Activated CD4-positive, alpha-beta T cell treated with anti-CD3 and anti-CD28 coated beads, Interleukin-2, Interleukin-6, amounts not matched to agents 100 ng/mL and 50 ng/mL, durations not matched to agents 16 hours and 8 hours (primary cell): ENCODE data around the gene TBC1D8.
A peak's percentile ranks its signal among the peaks of the same experiment; 100 is the strongest.
"Not testable (repeated sequence)": the region's sequence is repeated elsewhere in the genome, so short reads cannot be mapped to it uniquely, and the experiment has no call there.

Experiments
- DNase-seq: peaks from one replicate; pipeline ENCODE4 v3.0.0-alpha.2; 2020

Gene TBC1D8

GRCh38 chr2:101058386-101058785 is 92.8 kb downstream of the TBC1D8 start:
- no peak for DNase-seq

GRCh38 chr2:101057051-101057933 is 93.9 kb downstream of the TBC1D8 start:
- DNase-seq = no peak

GRCh38 chr2:101053117-101053516 is 98.1 kb downstream of the TBC1D8 start:
- DNase-seq = no peak

- DNase-seq = no peak
Measured at GRCh38 chr2:101052147-101052546, 99.0 kb downstream of the TBC1D8 start.

GRCh38 chr2:101050886-101051285 is 100.3 kb downstream of the TBC1D8 start:
- DNase-seq = not testable (repeated sequence)

GRCh38 chr2:101048756-101049155 is 102.4 kb downstream of the TBC1D8 start:
- DNase-seq = no peak

- no peak for DNase-seq
Measured at GRCh38 chr2:101047774-101048173, 103.4 kb downstream of the TBC1D8 start.

GRCh38 chr2:101047075-101047766 is 104.0 kb downstream of the TBC1D8 start:
- no peak for DNase-seq

GRCh38 chr2:101045330-101045729 is 105.9 kb downstream of the TBC1D8 start:
- DNase-seq = no peak

- DNase-seq = no peak
Measured at GRCh38 chr2:101041413-101041812, 109.8 kb downstream of the TBC1D8 start.

- no peak for DNase-seq
Measured at GRCh38 chr2:101040761-101041160, 110.4 kb downstream of the TBC1D8 start.

GRCh38 chr2:101040072-101040471 is 111.1 kb downstream of the TBC1D8 start:
- no peak for DNase-seq

- DNase-seq = peak; percentile 27
Measured at GRCh38 chr2:101038455-101039255, 112.5 kb downstream of the TBC1D8 start.

- DNase-seq = no peak
Measured at GRCh38 chr2:101037161-101037755, 113.9 kb downstream of the TBC1D8 start.

- DNase-seq = peak; percentile 8
Measured at GRCh38 chr2:101036562-101036961, 114.6 kb downstream of the TBC1D8 start.

- no peak for DNase-seq
Measured at GRCh38 chr2:101032084-101032776, 119.0 kb downstream of the TBC1D8 start.

- no peak for DNase-seq
Measured at GRCh38 chr2:101030866-101031554, 120.2 kb downstream of the TBC1D8 start.

- DNase-seq = no peak
Measured at GRCh38 chr2:101027852-101028251, 123.3 kb downstream of the TBC1D8 start.

GRCh38 chr2:101026923-101027469 is 124.2 kb downstream of the TBC1D8 start:
- DNase-seq = no peak

- no peak for DNase-seq
Measured at GRCh38 chr2:101026253-101026701, 124.9 kb downstream of the TBC1D8 start.

GRCh38 chr2:101025561-101025960 is 125.6 kb downstream of the TBC1D8 start:
- no peak for DNase-seq
